T-cell (primary cell): Measurements from ENCODE around the gene CASP10. TPM values are rescaled to one million over a fixed set of nuclear protein-coding genes. Genes with fewer than 3 reads are reported as not detected.

Source experiments
- ATAC-seq, 4 experiments: fragments of 200-7000 bp in 3 of 4; fragments of 150-1000 bp in 1 of 4; cut with Tn5 transposase; replicated peaks in 1 of 4; 1 replicate in 3 of 4; 2 replicates in 1 of 4; pipeline ENCODE4 v1.10.0; 2021; ENCODE audit warnings: moderate library complexity in 3 of 4, mild to moderate bottlenecking in 2 of 4, moderate number of reproducible peaks in 1 of 4
- CTCF ChIA-PET, 2 donors: fragments of 300-600 bp; sonication (Branson Sonifier 250); formaldehyde crosslinking; loops; one replicate each; lab custom pipeline; 2022; ENCODE audit warnings: antibody characterized with exemption in 2 of 2; lab: Charles Lee
- POLR2A ChIA-PET, 2 donors: fragments of 300-600 bp; sonication (Branson Sonifier 250); formaldehyde crosslinking; loops; one replicate each; lab custom pipeline; 2022; ENCODE audit warnings: antibody characterized with exemption in 2 of 2; lab: Charles Lee
- DNase-seq, 35 experiments: peaks; one replicate each; pipeline versions ENCODE4 v3.0.0 to v3.0.0-alpha.2; 2013 to 2023
- H3K27ac ChIP-seq: one replicate; pipeline ENCODE4 v1.5.1; 2013; ENCODE audit warnings: low read length
- H3K27me3 ChIP-seq, 2 experiments: replicated peaks in 1 of 2; 1 replicate in 1 of 2; 2 replicates in 1 of 2; pipeline versions ENCODE4 v1.6.1 to v1.7.0; 2013; ENCODE audit warnings: low read length in 1 of 2, mixed read lengths in 1 of 2; ENCODE audit not compliant: control insufficient read depth in 2 of 2, insufficient read depth in 2 of 2; ENCODE audit errors: extremely low read depth in 1 of 2
- H3K36me3 ChIP-seq, 2 donors: 1 replicate in 1 of 2; 2 replicates in 1 of 2; pipeline versions ENCODE4 v1.6.1 to v1.7.0; 2013; ENCODE audit warnings: low read length in 1 of 2; ENCODE audit not compliant: control insufficient read depth in 2 of 2, insufficient read depth in 1 of 2; ENCODE audit errors: extremely low read depth in 1 of 2
- H3K4me1 ChIP-seq, 2 experiments: 1 replicate in 1 of 2; 2 replicates in 1 of 2; pipeline versions ENCODE4 v1.6.1 to v1.7.0; 2013; ENCODE audit warnings: low read length in 2 of 2, mixed read lengths in 1 of 2; ENCODE audit not compliant: insufficient read depth in 2 of 2, control insufficient read depth in 1 of 2; ENCODE audit errors: extremely low read depth in 1 of 2
- H3K4me3 ChIP-seq, 2 donors: 1 replicate in 1 of 2; 2 replicates in 1 of 2; pipeline versions ENCODE4 v1.5.1 to v1.7.0; 2013; ENCODE audit warnings: mild to moderate bottlenecking in 2 of 2, low read length in 1 of 2, moderate library complexity in 1 of 2; ENCODE audit not compliant: control insufficient read depth in 1 of 2; ENCODE audit errors: extremely low read depth in 1 of 2
- H3K9me3 ChIP-seq: 2 replicates; pipeline ENCODE4 v1.7.0; 2013
- H3K27ac Mint-ChIP-seq, 2 donors: one replicate each; pipeline ENCODE4 v1.8.0; 2020 to 2021; ENCODE audit warnings: mild to moderate bottlenecking in 2 of 2, mixed read lengths in 2 of 2
- H3K27me3 Mint-ChIP-seq, 2 donors: one replicate each; pipeline ENCODE4 v1.8.0; 2021 to 2022; ENCODE audit warnings: mixed read lengths in 2 of 2
- H3K36me3 Mint-ChIP-seq: one replicate; pipeline ENCODE4 v1.8.0; 2021; ENCODE audit warnings: mixed read lengths
- H3K4me1 Mint-ChIP-seq, 3 donors: one replicate each; pipeline ENCODE4 v1.8.0; 2020 to 2022; ENCODE audit warnings: mixed read lengths in 3 of 3, mild to moderate bottlenecking in 1 of 3
- H3K4me3 Mint-ChIP-seq, 3 donors: one replicate each; pipeline ENCODE4 v1.8.0; 2020 to 2022; ENCODE audit warnings: mild to moderate bottlenecking in 3 of 3, mixed read lengths in 3 of 3, moderate library complexity in 3 of 3
- H3K9me3 Mint-ChIP-seq, 3 donors: one replicate each; pipeline ENCODE4 v1.8.0; 2020 to 2022; ENCODE audit warnings: mixed read lengths in 3 of 3
- WGBS: methylation state at CpG from one replicate; pipeline ENCODE4 v1.1.5; 2013; ENCODE audit warnings: missing lambda C conversion rate; ENCODE audit not compliant: insufficient coverage; 5-methylcytosine and 5-hydroxymethylcytosine counted together
- total RNA-seq, 35 experiments: library from RNA in 6 of 35; stranded (reverse) in 6 of 35; fragments of 120-200 nt in 1 of 35; gene quantifications; one replicate each; pipeline versions ENCODE4 v1.2.1 to v1.2.4 and lab custom pipeline; 2013 to 2026

CASP10 gene
- total RNA-seq, 5 donors from 2014 or later (not counting 1 experiment from before 2014, with no cell fraction given): 23.3 to 46.4 (median 29.2) TPM

DNA sequence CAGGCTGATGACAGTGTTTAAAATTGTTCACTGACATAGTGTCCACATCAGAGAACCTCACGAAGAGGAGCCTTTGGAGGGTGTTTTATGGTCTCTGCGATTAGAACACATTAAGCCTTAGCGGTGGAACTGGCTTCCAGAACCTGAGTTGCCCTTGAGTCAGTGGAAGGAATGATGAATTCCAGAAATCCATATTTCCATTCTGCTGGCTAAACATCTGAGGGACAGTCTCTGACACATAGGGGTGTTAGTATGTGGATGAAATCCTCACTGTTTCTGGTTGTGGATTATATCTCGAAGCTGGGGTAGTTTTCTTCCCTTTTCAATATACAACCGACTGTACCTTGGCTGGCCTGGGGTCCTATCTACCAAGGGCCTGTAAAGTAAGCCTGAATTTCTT is 4.0 kb downstream of the CASP10 start:
- Histone ChIP-seq H3K9me3 (no peaks in the 10 kb centered on the region), H3K27ac (no peak overlapping the region), H3K4me3 (no peak overlapping the region), H3K36me3 (peaks cover 0 to 27% of the 10 kb centered on the region in 2 donors), H3K4me1 (peaks cover 48 to 66% of the 10 kb centered on the region in 2 experiments), H3K27me3 (no peaks in the 10 kb centered on the region)
- peaks cover 0 to 3% (median 2%) of the 10 kb centered on the region in 3 donors for H3K9me3 Mint-ChIP-seq
- H3K27ac Mint-ChIP-seq: peak overlapping the region; percentile 96
- DNase-seq (no peak), ATAC-seq (no peak)
- ChIA-PET CTCF (no interaction called here), POLR2A (no interaction called here)
- peak overlapping the region; percentile 25 to 99 (median 38) for H3K4me3 Mint-ChIP-seq
- peaks cover 34% of the 10 kb centered on the region for H3K36me3 Mint-ChIP-seq
- WGBS: 60% methylated on average over 1 of the region's 5 CpGs
- H3K27me3 Mint-ChIP-seq: no peaks in the 10 kb centered on the region
- peaks cover 79 to 82% (median 82%) of the 10 kb centered on the region in 3 donors for H3K4me1 Mint-ChIP-seq

DNA sequence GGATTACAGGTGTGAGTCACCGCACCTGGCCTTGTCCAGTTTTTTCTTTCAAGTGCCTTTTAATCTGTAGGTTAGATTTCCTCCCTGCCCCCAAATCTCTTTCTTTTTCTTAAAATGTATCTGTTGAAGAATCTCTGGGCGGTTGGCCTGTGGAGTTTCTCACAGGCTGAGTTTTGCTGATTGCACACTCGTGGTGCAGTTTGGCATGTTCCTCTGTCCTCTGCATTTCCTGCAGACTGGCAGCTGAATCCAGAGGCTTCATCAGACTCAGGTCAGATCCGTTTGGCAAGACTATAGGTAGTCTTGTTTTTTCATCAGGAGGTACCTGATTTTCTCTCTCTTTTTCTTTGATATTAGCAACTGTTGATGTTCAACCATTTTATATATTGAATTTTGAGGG is 5.5 kb downstream of the CASP10 start:
- WGBS: no CpG with 5 or more reads among the region's 4 CpGs
- DNase-seq (no peak), ATAC-seq (no peak)
- Mint-ChIP-seq H3K4me3 (peak overlapping the region in 2 of 3 donors; percentile 6 to 99), H3K27ac (peak overlapping the region; percentile 92 to 96), H3K9me3 (peaks cover 0 to 3% (median 2%) of the 10 kb centered on the region in 3 donors), H3K36me3 (peaks cover 40% of the 10 kb centered on the region), H3K4me1 (peaks cover 85 to 92% (median 91%) of the 10 kb centered on the region in 3 donors), H3K27me3 (no peaks in the 10 kb centered on the region)
- Histone ChIP-seq H3K4me1 (peaks cover 60 to 73% of the 10 kb centered on the region in 2 experiments), H3K4me3 (no peak overlapping the region), H3K27ac (peak overlapping the region; percentile 13), H3K36me3 (peaks cover 0 to 29% of the 10 kb centered on the region in 2 donors), H3K27me3 (no peaks in the 10 kb centered on the region), H3K9me3 (no peaks in the 10 kb centered on the region)
- ChIA-PET POLR2A (no interaction called here), CTCF (interaction anchor here (0.6 to 1.9 kb wide), 4 partner anchors 13 to 455 kb away, joined by 3 to 5 read pairs (median 3); partner anchors contain the start of gene TMEM237 (in 1 of the 2))

DNA sequence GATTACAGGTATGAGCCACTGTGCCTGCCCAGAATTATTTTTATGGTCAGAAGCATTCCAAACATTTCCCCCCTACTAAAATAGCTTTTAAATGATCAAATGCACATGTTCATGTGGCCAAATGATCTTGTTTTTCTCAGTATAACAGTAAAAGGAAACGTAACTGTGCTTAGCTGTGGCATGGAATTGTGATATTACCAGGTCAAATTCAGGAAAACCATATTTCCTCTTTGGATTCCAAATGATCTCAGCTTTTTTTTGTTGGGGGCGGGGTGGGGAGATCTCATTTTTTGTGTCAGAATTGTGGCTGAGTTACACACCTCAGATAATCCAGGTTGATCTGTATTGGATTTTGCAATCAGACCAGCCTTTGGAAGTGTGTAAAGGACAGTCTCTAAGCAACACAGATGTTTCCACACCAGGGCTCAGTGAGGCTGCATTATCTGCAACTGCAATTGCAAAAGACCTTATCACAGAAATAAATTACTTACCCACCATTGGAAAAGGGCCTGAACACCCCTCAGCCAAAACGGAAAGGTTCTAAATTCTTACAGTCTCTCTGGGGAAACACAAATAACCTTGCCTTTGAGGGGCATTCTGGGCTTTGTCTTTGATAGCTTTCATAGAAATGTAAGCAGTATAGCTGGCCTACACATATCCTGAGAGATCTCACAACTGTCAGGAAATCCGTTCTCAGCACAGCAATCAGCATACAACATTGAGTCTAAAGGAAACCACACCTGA is 8.4 kb downstream of the CASP10 start:
- peak overlapping the region; percentile 85 to 94 for H3K27ac Mint-ChIP-seq
- peaks cover 85 to 94% (median 92%) of the 10 kb centered on the region in 3 donors for H3K4me1 Mint-ChIP-seq
- peaks cover 0 to 3% (median 2%) of the 10 kb centered on the region in 3 donors for H3K9me3 Mint-ChIP-seq
- WGBS: 50% methylated on average over 2 of the region's 4 CpGs
- DNase-seq: peak in 14 of 35 experiments; percentile 13 to 66 (median 21)
- H3K9me3 ChIP-seq: no peaks in the 10 kb centered on the region
- peaks cover 54% of the 10 kb centered on the region for H3K36me3 Mint-ChIP-seq
- H3K27me3 Mint-ChIP-seq: no peaks in the 10 kb centered on the region
- peak; percentile 91 to 98 (median 95) for ATAC-seq
- peaks cover 0 to 37% of the 10 kb centered on the region in 2 donors for H3K36me3 ChIP-seq
- H3K4me3 ChIP-seq: no peak overlapping the region
- H3K27ac ChIP-seq: peak overlapping the region; percentile 59
- POLR2A ChIA-PET: interaction anchor here (0.6 to 1.1 kb wide), 3 partner anchors 13 to 327 kb away, joined by 3 to 4 read pairs (median 3); partner anchors contain the start of gene NIF3L1 (in 1 of the 2)
- H3K4me3 Mint-ChIP-seq: peak overlapping the region; percentile 18 to 74 (median 60)
- H3K27me3 ChIP-seq: no peaks in the 10 kb centered on the region
- peaks cover 71 to 74% of the 10 kb centered on the region in 2 experiments for H3K4me1 ChIP-seq
- CTCF ChIA-PET: interaction anchor here (1.1 to 6.9 kb wide), 3 partner anchors 8 to 41 kb away, joined by 3 to 68 read pairs (median 20); partner anchors contain the start of gene CASP10 (in 2 of the 2)

- H3K36me3 Mint-ChIP-seq: peaks cover 52% of the 10 kb centered on the region
- ChIA-PET CTCF (interaction anchor here (0.5 to 6.9 kb wide), 11 partner anchors 11 to 1252 kb away, joined by 3 to 68 read pairs (median 4); partner anchors contain the start of gene CASP10 (in 2 of the 2)), POLR2A (interaction anchor here in 1 of 2 donors (0.7 to 1.2 kb wide), 2 partner anchors 8 to 15 kb away, joined by 4 to 5 read pairs; no protein-coding TSS in a partner anchor)
- peak; percentile 44 to 61 (median 60) for ATAC-seq
- Histone ChIP-seq H3K4me3 (no peak overlapping the region), H3K9me3 (no peaks in the 10 kb centered on the region), H3K27ac (peak overlapping the region; percentile 73), H3K4me1 (peaks cover 54 to 62% of the 10 kb centered on the region in 2 experiments), H3K27me3 (no peaks in the 10 kb centered on the region), H3K36me3 (peaks cover 0 to 34% of the 10 kb centered on the region in 2 donors)
- DNase-seq: peak in 1 of 35 experiments; percentile 48
- no peaks in the 10 kb centered on the region for H3K27me3 Mint-ChIP-seq
- no peaks in the 10 kb centered on the region for H3K9me3 Mint-ChIP-seq
- H3K27ac Mint-ChIP-seq: peak overlapping the region; percentile 91 to 93
- H3K4me3 Mint-ChIP-seq: peak overlapping the region; percentile 48 to 74 (median 67)
- peaks cover 74 to 82% (median 81%) of the 10 kb centered on the region in 3 donors for H3K4me1 Mint-ChIP-seq
- WGBS: no CpG with 5 or more reads among the region's 3 CpGs
Observed at GRCh38 chr2:201194097-201194496, 11.2 kb downstream of the CASP10 start.

GRCh38 chr2:201195331-201195730 is 12.4 kb downstream of the CASP10 start:
- Histone ChIP-seq H3K4me3 (no peak overlapping the region), H3K27me3 (no peaks in the 10 kb centered on the region), H3K27ac (peak overlapping the region; percentile 73), H3K4me1 (peaks cover 43 to 53% of the 10 kb centered on the region in 2 experiments), H3K36me3 (peaks cover 0 to 34% of the 10 kb centered on the region in 2 donors), H3K9me3 (no peaks in the 10 kb centered on the region)
- ChIA-PET POLR2A (interaction anchor here in 1 of 2 donors (1.2 kb wide), 1 partner anchor 14 kb away, joined by 4 read pairs; no protein-coding TSS in a partner anchor), CTCF (interaction anchor here (0.6 to 6.9 kb wide), 6 partner anchors 12 to 167 kb away, joined by 4 to 68 read pairs (median 10); partner anchors contain the start of gene CASP10 (in 2 of the 2))
- Mint-ChIP-seq H3K27me3 (no peaks in the 10 kb centered on the region), H3K27ac (peak overlapping the region; percentile 91 to 93), H3K36me3 (peaks cover 50% of the 10 kb centered on the region), H3K9me3 (no peaks in the 10 kb centered on the region), H3K4me3 (peak overlapping the region in 1 of 3 donors; percentile 74), H3K4me1 (peaks cover 70 to 77% (median 74%) of the 10 kb centered on the region in 3 donors)
- DNase-seq: no peak
- no peak for ATAC-seq
- no CpG with 5 or more reads among the region's 3 CpGs for WGBS

DNA sequence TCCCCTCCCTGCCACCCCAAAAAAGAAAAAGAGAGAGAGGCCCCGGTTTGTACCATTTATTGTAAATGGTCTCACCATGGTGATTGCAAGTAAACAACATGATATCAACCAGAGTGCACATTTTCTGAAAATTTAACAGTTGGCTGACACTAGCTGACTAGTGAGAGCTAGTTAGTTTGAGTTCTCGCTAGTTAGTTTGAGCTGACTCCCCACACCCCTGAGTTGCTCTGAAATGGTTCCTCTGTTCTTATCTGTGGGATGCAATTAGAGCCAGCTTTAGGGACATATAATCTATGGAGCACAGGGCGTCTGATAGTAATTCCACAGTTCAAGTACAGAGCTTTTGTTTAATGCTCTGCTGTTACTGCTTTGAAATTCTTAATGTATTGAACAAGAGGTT is 13.1 kb downstream of the CASP10 start:
- Mint-ChIP-seq H3K36me3 (peaks cover 50% of the 10 kb centered on the region), H3K9me3 (no peaks in the 10 kb centered on the region), H3K4me3 (peak overlapping the region in 1 of 3 donors; percentile 11), H3K27me3 (no peaks in the 10 kb centered on the region), H3K27ac (peak overlapping the region; percentile 91 to 93), H3K4me1 (peaks cover 66 to 76% (median 70%) of the 10 kb centered on the region in 3 donors)
- H3K36me3 ChIP-seq: peaks cover 0 to 39% of the 10 kb centered on the region in 2 donors
- ChIA-PET POLR2A (interaction anchor here in 1 of 2 donors (0.6 kb wide), 2 partner anchors 81 to 134 kb away, joined by 3 to 8 read pairs; no protein-coding TSS in a partner anchor), CTCF (interaction anchor here (0.6 to 6.9 kb wide), 7 partner anchors 13 to 166 kb away, joined by 3 to 68 read pairs (median 9); partner anchors contain the start of gene CASP10 (in 2 of the 2))
- peak overlapping the region; percentile 73 for H3K27ac ChIP-seq
- no peaks in the 10 kb centered on the region for H3K9me3 ChIP-seq
- no peak overlapping the region for H3K4me3 ChIP-seq
- peaks cover 36 to 48% of the 10 kb centered on the region in 2 experiments for H3K4me1 ChIP-seq
- no peaks in the 10 kb centered on the region for H3K27me3 ChIP-seq
- ATAC-seq (no peak), DNase-seq (no peak)
- WGBS: 100% methylated on average over 2 of the region's 3 CpGs
